Inflammatory macrophage (primary cell): ENCODE results near the gene ABO.
"Not testable (repeated sequence)": the region's sequence is repeated elsewhere in the genome, so short reads cannot be mapped to it uniquely, and the experiment has no call there.

Source experiments
- DNase-seq, 2 donors: peaks; one replicate each; pipeline ENCODE4 v3.0.0-alpha.2; 2020 to 2022

The ABO gene

DNA sequence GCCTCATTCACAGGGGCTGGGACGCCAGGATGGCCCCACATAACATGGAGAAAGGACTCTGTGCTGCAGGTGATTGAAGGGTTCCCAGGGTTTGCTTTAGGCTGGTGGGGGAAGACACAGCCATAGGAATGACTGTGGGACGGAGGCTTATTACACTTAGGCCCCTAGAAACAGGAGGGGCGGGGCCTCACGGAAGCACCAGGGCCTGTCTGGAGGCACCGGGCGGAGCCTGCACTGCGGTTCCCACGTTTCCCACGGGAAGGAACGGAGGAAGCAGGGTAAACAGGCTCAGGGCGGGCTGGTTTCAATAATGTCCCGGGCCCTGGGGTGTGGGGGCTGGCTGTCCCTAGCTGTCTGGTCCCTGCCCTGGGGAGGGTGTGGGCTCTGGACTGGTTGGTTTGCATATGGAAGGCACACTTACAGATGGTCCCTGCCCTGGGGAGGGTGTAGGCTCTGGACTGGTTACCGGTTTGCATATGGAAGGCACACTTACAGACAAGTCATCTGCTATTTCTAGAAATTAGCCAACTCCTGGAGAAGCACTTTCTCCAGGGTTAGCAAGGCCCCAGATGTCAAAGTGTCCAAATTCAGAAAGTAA, 51.7 kb downstream of the ABO start:
- DNase-seq = not testable (repeated sequence)

DNA sequence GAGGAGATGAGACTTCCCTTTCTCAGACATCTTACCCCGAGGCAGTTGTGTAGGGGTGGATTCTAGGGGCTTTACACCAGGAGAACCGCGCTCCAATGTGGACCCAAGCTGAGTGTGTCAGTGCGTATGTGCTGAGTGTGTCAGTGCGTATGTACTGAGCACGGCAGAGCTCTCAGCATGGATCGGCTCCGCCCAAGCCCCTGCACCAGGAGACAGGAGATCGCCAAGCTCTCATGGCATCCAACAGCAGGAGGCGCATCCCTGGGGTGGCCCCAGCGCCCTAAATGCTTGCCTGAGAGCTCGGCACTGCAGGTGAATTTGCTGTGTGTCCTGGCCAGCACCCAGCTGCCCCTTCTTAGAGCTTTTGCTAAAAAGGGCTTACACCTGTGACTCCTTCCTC, 53.0 kb downstream of the ABO start:
- DNase-seq = not testable (repeated sequence)

DNA sequence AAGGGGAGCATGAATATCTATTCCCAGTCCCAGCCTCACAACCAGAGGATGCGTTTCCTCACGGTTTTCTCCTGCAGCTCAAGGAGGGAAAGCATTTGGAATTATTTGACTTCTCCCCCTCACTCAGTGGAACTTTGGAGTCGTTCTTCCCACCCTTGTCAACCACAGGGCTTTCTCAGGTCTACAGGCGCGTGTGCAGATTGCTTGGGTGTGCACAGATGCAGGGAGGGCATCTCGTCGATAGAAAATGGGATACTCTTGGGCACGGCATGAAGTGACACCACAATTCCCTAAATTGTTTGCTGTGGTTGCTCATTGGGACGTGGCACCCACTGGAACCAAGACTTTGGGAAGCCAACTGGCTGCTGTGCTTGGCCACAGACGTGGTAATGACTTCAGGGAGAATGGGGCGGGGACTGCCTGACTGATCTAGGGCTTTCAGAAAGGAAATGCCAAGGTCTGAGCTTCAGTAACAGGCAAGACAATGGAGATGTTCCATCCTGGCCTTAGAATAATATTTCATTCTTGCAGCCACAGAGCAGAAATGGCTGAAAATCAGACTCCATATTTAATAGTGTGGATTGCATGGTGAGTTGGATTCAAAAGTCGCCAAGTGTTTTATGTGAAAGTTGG, 53.7 kb downstream of the ABO start:
- DNase-seq = no peak

DNA sequence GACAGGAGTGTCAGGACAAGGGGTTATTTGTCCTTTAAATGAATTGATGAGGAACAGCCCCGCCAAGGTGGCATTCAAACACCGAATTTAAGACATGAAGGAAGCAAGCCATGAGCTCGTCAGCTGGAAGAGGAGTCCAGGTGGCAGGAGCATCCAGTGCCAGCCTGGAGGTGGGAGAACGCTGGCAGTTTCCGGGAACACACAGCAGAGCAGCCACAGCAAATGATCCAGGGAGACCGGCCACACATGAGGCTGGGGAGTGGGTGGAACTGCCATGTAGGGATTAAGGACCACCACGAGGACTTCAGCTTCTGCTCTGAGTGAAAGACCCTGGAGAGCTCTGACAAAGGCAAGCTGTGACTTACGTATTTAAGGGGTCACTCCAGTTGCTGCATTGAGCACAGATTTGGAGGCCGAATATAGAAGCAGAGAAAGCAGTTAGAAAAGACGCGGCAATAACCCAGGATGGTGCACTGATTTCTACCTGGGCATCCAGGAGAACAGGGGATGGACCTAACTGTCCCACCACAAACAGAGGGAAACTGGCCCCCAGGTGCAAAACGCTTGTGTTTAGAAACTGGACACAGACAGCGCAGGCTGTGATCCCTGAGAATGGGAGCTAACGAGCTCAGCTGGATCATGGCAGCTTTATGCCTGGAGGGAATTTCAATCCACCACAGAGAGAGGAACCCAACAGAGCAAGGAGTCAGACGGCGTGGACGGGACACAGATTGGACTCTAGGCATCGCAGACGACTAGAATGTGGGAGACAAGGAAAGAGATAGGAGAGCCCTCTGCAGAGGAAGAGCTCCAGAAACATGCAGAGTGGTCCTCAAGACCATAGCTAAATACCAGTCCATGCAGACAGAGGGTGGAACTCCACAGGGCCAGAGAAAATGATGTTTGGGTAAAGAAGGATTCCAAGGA, 56.7 kb downstream of the ABO start:
- DNase-seq = not testable (repeated sequence)

DNA sequence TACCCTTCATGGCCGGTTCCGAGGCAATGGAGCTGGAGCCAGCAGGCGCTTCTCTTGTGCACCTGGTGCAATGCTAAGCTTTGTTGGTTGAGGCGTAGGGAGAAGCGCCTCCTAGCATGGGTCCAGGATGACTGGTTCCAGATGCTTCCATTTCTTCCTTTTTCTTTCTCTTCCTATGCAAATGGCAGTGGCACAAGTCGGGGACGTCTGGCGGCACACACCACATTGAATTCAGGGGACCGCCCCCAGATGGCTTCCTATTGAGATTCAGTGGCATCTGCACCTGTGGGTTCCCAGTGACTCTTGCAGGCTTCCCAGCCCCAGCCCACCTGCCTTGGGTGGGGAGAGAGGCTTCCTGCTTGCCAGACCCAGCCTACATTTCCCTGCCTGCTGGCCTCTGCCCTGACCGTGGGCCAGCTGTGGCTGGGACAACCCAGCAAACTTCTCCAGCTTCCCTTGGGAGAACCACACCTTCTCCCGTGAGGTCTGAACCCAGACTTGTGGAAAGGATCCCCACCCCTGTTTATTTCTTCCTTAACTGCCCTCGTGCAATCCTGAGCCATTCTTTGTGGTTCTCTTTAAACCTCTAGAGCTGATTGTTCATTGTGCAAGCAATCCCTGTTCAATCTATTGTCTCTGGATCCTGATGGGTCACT, 57.5 kb downstream of the ABO start:
- not testable (repeated sequence) for DNase-seq

DNA sequence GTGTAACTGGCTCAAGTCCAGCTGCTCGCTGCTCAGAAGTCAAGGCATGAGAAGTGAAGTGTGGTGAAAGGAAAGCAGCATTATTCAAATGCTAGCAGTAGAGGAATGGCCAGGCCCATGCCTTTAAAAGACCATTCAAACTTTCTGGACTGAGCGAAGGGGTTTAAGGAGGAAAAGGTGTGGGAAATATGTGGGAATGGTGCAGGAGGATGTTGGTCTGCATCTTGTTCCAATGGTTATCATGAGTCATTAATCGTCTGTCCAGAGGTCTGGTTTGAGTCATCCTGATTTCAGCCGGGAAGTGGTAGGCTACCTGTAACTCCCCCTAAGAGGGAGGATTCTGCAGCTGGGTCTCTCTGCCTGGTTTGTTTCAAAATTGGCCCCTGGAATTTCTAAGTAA, 60.7 kb downstream of the ABO start:
- DNase-seq = not testable (repeated sequence)

DNA sequence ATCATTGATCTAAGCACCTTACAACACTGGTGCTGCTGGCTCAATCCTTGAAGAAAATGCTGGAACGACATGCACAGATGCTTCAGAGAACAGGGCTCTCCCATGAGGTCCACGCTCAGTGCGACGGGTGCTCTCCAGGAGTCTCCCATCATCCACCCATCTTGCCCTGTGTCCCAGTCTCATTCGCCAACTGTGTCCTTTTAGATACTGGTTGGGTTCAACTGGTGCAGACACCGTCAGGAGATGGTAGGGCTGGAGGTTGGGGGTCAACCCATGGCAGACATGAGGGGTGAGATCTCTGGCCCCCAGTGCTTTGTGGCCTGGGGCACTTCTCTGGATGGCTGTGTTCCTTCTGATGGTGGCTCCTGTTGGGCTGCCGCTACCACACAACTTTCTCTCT, 64.4 kb downstream of the ABO start:
- no peak for DNase-seq

DNA sequence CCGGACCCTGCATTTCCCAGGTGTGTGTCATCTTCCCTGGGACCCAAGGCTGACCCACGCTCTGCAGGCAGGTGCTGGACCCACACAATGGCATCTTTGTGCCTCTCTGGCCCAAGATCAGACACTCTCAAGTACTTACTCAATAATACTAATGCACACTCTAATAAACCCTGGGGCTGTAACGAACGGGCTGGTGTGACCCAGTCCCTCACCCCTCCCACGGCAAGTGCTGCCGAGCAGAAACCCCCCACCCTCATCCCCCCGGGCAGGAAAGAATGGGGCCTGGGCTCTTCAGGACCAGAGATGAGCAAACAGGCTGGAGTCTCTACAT, 64.8 kb downstream of the ABO start:
- no peak for DNase-seq

DNA sequence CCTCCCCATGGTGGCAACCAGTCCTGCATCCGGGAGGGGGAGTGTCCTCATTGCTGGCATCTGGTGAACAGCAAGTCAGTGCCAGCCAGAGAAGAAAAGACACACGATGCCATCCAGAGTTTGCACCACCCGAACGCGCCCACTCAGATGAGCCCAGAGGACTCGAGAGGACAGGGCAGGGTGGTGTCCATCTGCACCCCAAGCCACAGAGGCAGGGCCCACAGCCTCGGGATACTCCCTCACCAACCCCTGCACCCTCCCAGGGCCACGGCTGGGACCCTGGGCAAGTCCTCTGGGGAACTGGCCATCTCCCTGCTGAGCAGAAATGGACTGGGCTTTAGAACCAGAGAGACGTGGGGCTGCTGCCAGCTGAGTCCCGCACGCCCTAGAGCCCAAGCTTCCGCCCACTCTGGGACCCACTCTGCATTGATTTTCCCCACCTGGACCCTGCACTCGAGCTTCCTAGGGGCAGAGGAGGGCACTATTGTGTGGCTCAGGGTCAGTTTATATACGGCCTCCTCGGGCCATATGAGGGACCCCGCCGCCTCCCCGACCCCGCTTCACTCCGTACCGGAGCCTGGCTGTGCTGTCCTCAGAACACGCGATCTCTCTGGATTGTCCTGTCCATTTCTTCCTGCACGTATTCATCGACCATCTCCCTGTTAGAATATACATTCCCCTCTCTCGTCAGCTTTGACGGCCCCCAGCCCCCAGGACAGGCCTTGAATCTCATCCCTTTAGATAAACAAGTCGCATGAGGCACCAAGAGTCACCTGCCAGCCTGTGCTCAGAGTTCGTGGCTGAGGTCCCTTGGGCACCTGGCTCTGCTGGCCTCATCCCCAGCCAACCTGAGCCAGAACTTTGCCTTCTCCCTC, 65.4 kb downstream of the ABO start:
- DNase-seq = not testable (repeated sequence)

DNA sequence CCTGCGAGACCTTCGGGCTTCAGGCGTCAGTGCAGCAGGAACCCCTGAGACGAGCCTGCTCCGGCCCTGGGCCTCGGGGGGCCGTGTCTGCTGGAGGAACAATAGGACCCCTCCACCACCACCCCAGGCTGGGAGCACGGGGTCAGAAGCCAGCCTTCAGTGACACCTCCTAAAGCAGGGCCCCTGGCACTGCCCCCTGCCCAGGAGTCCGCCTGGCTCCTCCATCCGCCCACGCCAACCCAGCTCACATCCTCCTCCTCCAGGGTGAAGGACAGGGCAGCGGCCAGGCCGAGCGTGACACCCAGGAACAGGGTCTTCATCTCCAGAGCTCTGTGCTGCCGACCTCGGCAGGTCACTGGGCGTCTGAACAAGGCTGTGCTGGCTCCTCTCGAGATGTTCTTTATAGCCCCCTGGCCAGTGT, 66.1 kb downstream of the ABO start, which contains the start of gene OBP2B:
Gene OBP2B (minus strand): TSS at position 371 of the 421 bp plus-strand sequence. CDS start 51 bp downstream, at position 320.
- DNase-seq = not testable (repeated sequence)

DNA sequence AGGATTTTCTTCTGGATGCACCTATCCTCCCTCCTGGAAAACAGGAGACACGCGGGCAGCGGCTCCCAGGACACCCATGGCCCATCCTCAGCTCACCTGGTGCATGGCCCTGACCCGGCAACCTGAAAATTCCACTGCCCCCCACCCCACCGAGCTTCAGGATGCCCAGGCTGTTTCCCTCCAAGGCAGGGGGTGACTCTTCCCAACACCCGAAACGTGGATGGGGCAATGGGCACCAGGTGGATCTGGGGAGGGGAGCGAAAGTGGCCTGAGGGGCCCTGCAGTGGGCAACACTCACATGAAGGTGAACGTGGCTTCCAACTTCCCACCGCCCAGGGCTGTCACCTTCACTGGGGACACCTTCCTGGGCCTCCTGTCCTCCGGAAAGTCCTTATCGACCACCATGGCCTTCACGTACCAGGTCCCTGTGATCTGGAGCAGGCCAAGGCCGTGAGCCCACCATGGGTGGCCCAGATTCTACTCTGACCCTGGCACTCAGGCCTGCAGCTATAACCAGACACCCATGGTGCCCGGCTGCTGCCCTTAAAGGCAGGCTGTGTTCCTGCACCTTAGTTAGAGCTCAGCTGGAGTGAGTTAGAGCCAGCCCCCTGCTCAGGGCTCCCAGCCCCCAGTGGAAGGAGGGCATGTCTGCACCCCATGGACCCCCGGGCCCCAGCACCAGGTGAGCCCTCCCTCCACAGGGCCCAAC, 66.7 kb downstream of the ABO start:
- DNase-seq = not testable (repeated sequence)

DNA sequence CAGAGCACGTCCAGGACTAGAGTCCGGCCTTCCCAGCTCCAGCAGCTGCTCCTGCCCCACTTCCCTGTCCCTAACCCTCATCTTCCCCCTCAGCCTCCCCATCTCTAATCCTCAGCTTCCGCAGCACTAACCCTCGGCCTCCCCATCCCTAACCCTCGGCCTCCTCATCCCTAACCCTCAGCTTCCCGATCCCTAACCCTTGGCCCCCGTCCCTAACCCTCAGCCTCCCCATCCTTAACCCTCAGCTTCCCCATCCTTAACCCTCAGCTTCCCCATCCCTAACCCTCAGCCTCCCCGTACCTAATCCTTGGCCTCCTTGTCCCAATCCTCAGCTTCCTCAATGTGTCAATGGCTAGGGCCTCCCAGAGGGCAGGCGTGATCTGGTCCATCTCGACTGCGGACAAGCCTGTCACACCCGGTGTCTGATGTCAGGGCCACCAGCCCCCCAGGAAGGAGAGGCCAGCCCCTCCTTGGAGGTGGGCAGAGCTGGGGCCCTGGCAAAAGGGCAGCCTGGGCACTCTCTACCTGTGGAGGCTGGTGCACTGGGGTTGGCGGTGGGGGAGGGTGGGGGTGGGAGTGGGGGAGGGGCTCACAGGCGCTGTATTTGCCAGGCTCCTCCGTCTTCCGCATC, 67.3 kb downstream of the ABO start:
- no peak for DNase-seq

DNA sequence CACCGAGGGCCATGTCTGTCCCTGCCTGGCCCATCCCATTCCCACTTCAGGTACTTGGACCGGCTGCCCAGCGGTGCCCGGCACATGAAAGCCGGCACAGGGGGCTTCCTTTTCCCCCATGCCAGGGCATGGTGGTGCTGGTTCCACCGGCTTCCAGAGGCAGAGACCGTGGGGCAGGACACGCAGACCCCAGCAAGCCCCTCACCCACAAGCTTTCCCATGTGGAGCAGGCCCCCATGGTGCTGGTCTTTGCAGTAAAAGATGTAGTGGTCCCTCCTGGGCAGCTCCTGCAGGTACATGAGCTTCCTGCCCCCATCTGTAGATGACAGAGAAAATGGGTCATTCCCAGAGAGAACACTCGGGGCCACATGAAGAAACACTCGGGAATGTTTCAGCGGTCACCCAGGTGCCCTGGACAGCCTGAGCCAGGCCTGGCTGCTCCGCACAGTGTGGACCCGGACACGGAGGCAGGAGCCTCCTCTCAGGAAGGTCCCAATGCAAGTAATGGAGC, 67.9 kb downstream of the ABO start:
- no peak for DNase-seq

DNA sequence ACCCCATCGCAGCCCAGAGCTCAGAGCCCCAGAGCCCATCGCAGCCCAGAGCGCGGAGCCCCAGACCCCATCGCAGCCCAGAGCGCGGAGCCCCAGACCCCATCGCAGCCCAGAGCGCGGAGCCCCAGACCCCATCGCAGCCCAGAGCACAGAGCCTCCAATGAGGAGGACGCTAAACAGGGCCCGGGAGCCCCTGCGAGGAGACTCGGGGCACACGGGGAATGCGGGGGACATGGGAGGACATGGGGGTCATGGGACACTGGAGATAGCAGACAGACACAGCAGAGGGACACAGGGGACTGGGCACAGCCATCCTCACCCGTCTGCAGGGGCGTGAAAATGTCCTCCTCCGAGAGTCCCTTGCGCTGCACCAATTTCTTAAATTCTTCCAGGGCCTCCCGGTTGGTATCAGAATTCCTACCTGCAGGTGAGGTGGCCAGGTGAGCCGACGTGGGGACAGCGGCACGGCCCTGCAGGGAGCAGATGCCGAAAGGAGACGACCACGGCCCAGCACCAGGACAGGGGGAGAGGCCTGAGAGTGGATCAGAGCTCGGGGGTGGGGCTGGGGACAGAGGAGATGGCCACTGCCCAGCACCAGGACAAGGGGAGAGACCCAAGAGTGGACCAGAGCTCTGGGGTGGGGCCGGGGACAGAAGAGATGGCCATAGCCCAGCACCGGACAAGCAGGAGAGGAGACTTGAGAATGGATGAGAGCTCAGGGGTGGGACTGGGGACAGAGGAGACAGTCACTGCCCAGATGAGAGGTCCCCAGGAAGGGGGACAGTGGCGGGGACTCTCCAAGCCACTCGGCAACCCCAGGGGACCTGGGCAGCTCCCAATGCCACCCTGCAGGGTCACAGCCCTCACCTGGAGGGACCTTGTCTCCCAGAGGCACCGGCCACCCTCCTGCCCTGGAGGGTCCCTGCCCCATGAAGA, 68.7 kb downstream of the ABO start:
- no peak for DNase-seq

DNA sequence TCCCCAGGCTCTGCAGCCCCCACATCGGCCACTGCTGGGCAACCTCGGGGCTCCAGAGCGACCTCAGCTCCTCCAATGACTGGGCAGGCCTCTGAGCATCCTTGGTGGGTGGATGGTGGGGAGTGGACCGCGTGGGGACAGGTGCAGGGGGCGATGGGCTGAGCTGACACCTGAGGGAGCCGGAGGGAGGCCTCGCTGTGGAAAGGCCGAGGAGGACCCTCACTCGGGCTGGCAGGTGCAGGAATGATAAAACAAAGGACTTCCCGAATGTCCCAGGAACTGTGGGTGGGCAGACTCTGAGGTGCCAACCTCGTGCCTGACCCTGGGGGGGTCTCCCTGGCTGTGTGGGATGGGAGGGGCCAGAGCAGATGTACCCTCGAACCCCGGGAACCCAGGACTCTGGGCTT, 69.5 kb downstream of the ABO start:
- not testable (repeated sequence) for DNase-seq
